GM12892 (cell line): ENCODE data around the gene TRAF7.

Source experiments
- POLR2A ChIP-seq: IDR thresholded peaks from 2 replicates; pipeline ENCODE4 v1.6.1; 2011; ENCODE audit warnings: low read depth, low read length, control low read depth
- POLR2AphosphoS5 ChIP-seq: IDR thresholded peaks from 2 replicates; pipeline ENCODE4 v1.6.1; 2011; ENCODE audit warnings: low read depth, low read length, control low read depth

GRCh38 chr16:2190659-2191445, 35.3 kb downstream of the TRAF7 start:
- no peak for TF ChIP-seq POLR2A
- TF ChIP-seq POLR2AphosphoS5 = no peak
